GM12872 (cell line): Measurements from ENCODE around the gene GPS1.

Experiments used
- TF ChIP-seq, protein P1 (sequence below): IDR thresholded peaks from 3 replicates; pipeline ENCODE4 v1.5.1; 2011; ENCODE audit warnings: low read depth, mild to moderate bottlenecking, low read length, moderate library complexity; ENCODE audit not compliant: insufficient read depth

The GPS1 gene

DNA sequence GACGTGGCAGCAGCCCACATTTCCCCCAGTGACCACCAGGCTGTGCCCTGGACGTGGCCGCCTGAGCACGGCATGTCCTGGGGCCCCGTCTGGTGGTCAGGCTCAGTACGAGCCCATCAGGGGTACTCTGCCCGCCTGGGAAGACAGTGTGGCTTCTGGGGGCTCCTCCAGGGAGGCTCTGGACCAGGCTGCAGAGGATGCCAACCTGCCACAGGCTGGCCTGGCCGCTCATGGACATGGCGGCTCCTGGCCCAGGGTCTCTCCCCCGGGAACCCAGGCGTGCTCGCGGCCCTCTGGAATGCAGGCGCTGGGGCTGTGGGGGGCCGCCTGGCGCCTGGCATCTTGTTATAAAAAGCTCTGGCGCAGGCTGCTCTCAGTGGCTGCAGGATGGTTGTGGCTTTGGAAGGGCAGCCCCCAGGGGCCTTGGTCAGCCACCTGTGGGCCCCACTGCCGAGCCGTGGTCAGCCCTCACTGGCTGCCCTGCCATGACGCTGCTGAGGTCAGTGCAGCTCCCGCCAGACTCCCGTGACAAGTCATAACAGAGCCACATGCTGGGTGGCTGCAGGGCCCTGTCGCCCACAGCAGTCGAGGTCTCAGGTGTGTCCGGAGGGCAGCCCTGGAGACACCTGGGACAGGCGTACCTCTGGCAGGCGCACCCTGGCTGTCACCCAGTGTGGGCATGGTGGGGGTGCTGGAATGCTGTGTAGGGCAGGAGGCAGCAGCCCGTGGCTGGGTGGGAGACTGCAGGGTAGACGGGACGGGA, 44.0 kb upstream of the GPS1 start:
- TF ChIP-seq, protein P1, sequence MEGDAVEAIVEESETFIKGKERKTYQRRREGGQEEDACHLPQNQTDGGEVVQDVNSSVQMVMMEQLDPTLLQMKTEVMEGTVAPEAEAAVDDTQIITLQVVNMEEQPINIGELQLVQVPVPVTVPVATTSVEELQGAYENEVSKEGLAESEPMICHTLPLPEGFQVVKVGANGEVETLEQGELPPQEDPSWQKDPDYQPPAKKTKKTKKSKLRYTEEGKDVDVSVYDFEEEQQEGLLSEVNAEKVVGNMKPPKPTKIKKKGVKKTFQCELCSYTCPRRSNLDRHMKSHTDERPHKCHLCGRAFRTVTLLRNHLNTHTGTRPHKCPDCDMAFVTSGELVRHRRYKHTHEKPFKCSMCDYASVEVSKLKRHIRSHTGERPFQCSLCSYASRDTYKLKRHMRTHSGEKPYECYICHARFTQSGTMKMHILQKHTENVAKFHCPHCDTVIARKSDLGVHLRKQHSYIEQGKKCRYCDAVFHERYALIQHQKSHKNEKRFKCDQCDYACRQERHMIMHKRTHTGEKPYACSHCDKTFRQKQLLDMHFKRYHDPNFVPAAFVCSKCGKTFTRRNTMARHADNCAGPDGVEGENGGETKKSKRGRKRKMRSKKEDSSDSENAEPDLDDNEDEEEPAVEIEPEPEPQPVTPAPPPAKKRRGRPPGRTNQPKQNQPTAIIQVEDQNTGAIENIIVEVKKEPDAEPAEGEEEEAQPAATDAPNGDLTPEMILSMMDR = no peak

- TF ChIP-seq, protein P1 = no peak
Observed at GRCh38 chr17:82008258-82008940, 43.3 kb upstream of the GPS1 start.

DNA sequence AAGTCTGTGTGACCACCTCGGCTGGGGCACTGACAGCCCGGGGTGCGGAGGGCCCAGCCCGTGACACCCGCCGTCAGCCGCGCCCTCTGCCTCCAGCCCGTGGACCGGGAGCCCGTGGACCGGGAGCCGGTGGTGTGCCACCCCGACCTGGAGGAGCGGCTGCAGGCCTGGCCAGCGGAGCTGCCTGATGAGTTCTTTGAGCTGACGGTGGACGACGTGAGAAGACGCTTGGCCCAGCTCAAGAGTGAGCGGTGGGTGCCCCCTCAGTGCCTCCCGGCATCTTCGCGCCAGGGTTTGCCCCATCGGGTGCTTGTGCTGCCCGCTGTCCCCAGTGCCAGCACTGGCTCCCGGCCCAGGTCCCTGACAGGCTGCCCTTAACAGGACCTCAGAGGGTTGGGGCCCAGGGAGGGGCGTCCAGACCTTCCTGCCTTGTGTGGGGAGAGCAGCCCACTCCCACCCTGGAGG, 42.7 kb upstream of the GPS1 start:
- TF ChIP-seq, protein P1 = no peak

DNA sequence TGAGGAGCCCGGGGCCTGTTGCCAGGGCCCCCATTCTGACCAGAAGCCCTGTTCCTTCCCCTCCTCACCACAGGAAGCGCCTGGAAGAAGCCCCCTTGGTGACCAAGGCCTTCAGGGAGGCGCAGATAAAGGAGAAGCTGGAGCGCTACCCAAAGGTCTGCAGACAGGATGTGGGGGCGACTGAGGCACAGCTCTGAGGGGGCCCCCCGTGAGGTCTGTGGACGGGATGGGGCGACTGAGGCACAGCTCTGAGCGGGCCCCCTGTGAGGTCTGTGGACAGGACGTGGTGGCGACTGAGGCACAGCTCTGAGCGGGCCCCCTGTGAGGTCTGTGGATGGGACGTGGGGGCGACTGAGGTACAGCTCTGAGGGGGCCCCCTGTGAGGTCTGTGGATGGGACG, 42.3 kb upstream of the GPS1 start:
- TF ChIP-seq, protein P1 = no peak

GRCh38 chr17:82010575-82011525, 40.8 kb upstream of the GPS1 start:
- TF ChIP-seq, protein P1 = no peak

DNA sequence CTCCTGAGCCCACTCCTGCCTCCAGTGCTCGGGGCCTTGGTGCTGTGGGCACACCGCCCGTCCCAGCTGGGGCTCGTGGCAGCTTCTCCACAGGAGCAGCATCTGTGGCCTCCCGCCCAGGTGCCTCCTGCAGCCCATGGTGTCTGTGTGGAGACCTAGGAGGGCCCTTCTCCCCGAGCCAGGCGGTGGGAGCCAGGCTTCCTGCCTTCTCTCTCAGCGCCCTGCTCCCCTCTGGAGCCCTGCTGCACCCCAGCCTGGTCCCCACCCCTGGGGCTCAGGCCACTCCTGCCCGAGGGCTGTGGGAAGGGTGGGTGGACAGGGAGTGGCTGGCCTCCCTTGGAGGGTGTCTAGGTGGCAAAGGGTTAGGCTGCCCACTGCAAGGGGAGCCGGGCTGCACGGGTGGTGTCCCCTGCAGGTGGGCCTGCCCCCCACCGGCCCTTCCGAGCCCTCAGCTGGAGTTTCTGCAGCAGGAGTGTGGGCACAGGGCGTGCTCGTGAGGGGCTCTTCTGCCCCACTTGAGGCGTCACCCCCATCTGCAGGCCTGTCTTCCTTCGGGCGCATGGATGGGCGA, 40.0 kb upstream of the GPS1 start:
- TF ChIP-seq, protein P1 = no peak
